Upper lobe of right lung (tissue), 1 donor: Measurements from ENCODE around the gene CD58. TPM values are rescaled to one million over a fixed set of nuclear protein-coding genes. Genes with fewer than 3 reads are reported as not detected.
A peak's percentile ranks its signal among the peaks of the same experiment; 100 is the strongest.

Experiments
- ATAC-seq: fragments of 200-7000 bp; cut with Tn5 transposase; one replicate; pipeline ENCODE4 v1.9.1; 2020; ENCODE audit warnings: mild to moderate bottlenecking, moderate library complexity
- DNase-seq: peaks from one replicate; pipeline ENCODE4 v3.0.0-alpha.2; 2020
- H3K27ac ChIP-seq: fragments of 200-600 bp; one replicate; pipeline ENCODE4 v1.8.0; 2022
- H3K27me3 ChIP-seq: fragments of 200-600 bp; one replicate; pipeline ENCODE4 v1.8.0; 2022; ENCODE audit warnings: mild to moderate bottlenecking
- H3K36me3 ChIP-seq: fragments of 200-600 bp; one replicate; pipeline ENCODE4 v1.8.0; 2022
- H3K4me1 ChIP-seq: fragments of 200-600 bp; one replicate; pipeline ENCODE4 v1.8.0; 2022
- H3K4me3 ChIP-seq: fragments of 200-600 bp; one replicate; pipeline ENCODE4 v1.8.0; 2022; ENCODE audit warnings: mild to moderate bottlenecking
- H3K9me3 ChIP-seq: fragments of 200-600 bp; one replicate; pipeline ENCODE4 v1.8.0; 2022
- intact Hi-C: fragments of 100-400 bp; cut with DNase I; formaldehyde crosslinking; loops from one replicate; pipeline ENCODE4 v1.11.0; 2022
- total RNA-seq: library from RNA; stranded (reverse); fragmentation: NEBNext Ultra II Directional; extraction: Animal tissue kit (Norgen Biotek cat#: 25700); gene quantifications from one replicate; pipeline ENCODE4 v1.2.1, GENCODE V29; 2021
- TF ChIP-seq, protein P1 (sequence below): fragments of 200-600 bp; IDR thresholded peaks from one replicate; pipeline ENCODE4 v1.8.0; 2022; ENCODE audit warnings: antibody characterized with exemption
- donor health status: DM: no; HTN: yes; CAD: no; lungs with severe emphysema.

The CD58 gene
- total RNA-seq, 1 donor from 2014 or later: 33.2 TPM

DNA sequence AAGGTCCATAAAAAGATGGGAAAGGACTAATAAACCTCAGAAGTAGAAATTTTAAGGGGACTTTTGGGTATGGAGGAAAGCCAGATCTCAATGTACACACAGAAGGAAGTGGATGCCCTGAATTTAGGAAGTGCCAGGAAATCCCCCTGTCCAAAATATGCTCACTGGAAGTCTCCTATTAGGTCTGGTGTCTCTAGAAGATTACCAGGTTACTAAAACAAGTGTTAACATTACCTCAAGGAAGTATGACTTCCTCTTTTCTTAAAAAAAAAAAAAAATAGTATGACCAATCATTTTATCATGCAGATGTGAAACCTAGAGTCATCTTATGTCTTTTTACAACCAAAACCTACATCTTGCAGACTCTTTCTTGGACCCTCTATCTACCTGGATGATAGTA is 30.7 kb downstream of the CD58 start:
- no peaks in the 10 kb centered on the region for H3K27me3 ChIP-seq
- DNase-seq (no peak), ATAC-seq (no peak)
- no peaks in the 10 kb centered on the region for H3K9me3 ChIP-seq
- no peaks in the 10 kb centered on the region for H3K4me1 ChIP-seq
- TF ChIP-seq, protein P1, sequence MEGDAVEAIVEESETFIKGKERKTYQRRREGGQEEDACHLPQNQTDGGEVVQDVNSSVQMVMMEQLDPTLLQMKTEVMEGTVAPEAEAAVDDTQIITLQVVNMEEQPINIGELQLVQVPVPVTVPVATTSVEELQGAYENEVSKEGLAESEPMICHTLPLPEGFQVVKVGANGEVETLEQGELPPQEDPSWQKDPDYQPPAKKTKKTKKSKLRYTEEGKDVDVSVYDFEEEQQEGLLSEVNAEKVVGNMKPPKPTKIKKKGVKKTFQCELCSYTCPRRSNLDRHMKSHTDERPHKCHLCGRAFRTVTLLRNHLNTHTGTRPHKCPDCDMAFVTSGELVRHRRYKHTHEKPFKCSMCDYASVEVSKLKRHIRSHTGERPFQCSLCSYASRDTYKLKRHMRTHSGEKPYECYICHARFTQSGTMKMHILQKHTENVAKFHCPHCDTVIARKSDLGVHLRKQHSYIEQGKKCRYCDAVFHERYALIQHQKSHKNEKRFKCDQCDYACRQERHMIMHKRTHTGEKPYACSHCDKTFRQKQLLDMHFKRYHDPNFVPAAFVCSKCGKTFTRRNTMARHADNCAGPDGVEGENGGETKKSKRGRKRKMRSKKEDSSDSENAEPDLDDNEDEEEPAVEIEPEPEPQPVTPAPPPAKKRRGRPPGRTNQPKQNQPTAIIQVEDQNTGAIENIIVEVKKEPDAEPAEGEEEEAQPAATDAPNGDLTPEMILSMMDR: no peak
- intact Hi-C loops: no loop called here
- no peak overlapping the region for H3K4me3 ChIP-seq
- H3K27ac ChIP-seq: no peak overlapping the region
- H3K36me3 ChIP-seq: peaks cover 52% of the 10 kb centered on the region

DNA sequence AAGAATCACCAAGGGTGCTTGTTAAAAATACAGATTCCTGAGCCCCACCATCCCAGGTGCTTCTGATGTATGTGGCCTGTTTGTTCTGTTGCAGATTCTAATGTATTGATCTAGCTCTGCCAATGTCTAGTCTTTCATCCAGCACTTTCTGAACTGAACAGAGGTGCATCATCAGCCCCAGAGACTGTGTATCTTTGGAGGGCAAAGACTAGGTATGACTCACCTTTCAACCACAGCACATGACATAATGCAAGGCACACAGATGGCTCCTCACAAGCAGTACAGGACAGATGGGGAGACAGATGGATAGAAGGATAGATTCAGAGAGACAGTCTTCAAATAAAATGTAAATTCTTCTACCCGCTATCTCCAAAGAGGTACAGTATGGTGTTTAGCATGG is 32.3 kb downstream of the CD58 start:
- Histone ChIP-seq H3K4me1 (no peaks in the 10 kb centered on the region), H3K27ac (no peak overlapping the region), H3K36me3 (peaks cover 58% of the 10 kb centered on the region), H3K9me3 (no peaks in the 10 kb centered on the region), H3K27me3 (no peaks in the 10 kb centered on the region), H3K4me3 (no peak overlapping the region)
- no peak for DNase-seq
- TF ChIP-seq, protein P1: no peak
- ATAC-seq: no peak
- intact Hi-C loops: no loop called here

DNA sequence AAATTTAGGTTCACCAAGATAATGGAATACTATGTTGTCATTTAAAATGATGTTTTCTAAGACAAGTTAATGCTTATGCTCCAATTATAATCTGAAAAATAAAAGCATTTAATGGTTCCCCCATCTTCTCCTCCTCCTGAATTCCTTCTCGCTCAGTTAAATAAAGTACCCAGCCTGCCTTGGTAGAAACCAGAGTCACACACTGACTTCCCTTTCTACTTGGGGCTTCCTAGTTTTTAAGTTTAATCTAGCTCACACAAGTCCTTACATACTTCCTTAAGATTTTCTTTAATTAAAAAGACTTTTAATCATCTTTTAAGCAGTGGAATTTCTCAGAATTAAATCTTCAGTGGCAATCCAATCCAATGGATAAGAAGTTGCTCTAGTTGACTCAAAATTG is 32.9 kb downstream of the CD58 start:
- intact Hi-C loops: no loop called here
- Histone ChIP-seq H3K4me1 (no peaks in the 10 kb centered on the region), H3K9me3 (no peaks in the 10 kb centered on the region), H3K36me3 (peaks cover 53% of the 10 kb centered on the region), H3K27ac (no peak overlapping the region), H3K4me3 (no peak overlapping the region), H3K27me3 (no peaks in the 10 kb centered on the region)
- DNase-seq: no peak
- peak; percentile 41 for ATAC-seq
- TF ChIP-seq, protein P1: no peak

DNA sequence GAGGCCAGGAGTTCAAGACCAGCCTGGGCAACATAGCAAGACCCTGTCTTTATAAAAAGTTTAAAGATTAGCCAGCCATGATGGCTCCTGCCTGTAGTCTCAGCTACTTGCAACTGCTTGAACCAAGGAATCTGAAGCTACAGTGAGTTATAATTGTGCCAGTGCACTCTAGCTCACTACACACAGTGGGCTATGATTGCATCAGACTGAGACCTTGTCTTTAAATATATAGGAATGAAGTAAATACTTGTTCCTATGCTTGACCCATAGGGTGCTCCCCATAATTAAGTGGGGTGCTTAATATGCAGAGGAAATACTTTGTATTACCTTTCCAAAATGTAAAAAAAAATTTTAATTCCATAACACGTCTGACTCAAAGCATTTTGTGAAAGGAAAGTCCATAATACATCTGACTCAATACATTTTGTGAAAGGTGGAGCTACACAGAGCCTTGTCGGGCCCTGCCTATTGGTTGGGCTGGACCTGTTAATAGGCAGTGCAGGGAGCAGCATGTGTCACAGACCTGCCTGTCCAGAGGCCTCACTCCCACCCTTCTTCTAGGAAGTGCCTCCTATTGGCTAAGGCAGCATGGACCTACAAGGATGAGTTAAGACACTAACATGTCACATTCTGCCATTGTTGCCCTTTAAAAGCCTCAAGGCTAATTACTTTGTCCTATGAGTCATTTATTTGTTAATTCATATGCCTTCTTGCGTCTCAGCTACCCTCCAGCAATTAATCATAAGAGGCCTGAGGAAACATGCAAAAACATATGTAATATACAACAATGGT is 33.6 kb downstream of the CD58 start:
- Histone ChIP-seq H3K4me3 (no peak overlapping the region), H3K27me3 (no peaks in the 10 kb centered on the region), H3K27ac (no peak overlapping the region), H3K9me3 (no peaks in the 10 kb centered on the region), H3K36me3 (peaks cover 48% of the 10 kb centered on the region), H3K4me1 (no peaks in the 10 kb centered on the region)
- DNase-seq (no peak), ATAC-seq (peak; percentile 44)
- TF ChIP-seq, protein P1: no peak
- intact Hi-C loops: no loop called here

DNA sequence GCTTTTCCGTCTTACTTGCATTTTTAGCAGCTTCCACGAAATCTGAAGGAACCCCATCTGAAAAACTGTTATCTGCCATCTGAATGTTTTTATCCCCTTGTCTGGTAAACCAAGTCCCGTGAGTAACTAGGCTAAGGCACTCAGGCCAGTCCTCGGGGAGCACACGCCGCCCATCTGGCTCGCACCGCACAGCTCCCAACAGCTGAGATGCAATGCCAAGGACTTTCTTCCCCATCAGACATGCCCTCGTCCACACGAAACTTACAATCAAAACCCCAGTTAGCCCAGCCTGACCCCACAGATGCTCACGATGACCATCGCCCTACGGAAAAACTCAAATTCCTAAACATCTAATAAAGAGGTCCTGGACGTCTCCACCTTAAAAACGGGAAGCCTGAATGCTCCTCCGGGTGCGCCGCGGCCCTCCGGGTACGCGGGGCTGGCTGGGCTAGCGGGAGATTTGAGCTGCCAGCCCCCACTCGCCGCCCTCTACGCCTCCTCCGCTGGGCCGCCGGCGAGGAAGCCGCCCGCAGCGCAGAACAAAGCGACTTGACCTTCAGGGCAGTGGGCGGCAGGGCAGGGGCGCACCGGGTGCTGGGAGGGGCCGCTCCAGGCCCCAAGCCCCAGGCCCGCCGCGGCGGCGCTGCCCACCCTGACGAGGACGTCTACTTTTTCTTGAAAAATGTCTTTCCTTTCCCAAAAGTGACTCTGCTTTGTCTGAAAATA is 36.6 kb downstream of the CD58 start:
- ATAC-seq: no peak
- Histone ChIP-seq H3K27ac (no peak overlapping the region), H3K4me3 (no peak overlapping the region), H3K4me1 (no peaks in the 10 kb centered on the region), H3K9me3 (no peaks in the 10 kb centered on the region), H3K27me3 (no peaks in the 10 kb centered on the region), H3K36me3 (peaks cover 30% of the 10 kb centered on the region)
- intact Hi-C loops: no loop called here
- no peak for DNase-seq
- TF ChIP-seq, protein P1: no peak
